ENCODE measurements around the gene SPATA9. TPM values are rescaled to one million over a fixed set of nuclear protein-coding genes. Genes with fewer than 3 reads are reported as not detected.
"Not testable (repeated sequence)": the region's sequence is repeated elsewhere in the genome, so short reads cannot be mapped to it uniquely, and the experiment has no call there.

SPATA9 gene
- total RNA-seq, 1 experiment from 2014 or later: 1.5 TPM

DNA sequence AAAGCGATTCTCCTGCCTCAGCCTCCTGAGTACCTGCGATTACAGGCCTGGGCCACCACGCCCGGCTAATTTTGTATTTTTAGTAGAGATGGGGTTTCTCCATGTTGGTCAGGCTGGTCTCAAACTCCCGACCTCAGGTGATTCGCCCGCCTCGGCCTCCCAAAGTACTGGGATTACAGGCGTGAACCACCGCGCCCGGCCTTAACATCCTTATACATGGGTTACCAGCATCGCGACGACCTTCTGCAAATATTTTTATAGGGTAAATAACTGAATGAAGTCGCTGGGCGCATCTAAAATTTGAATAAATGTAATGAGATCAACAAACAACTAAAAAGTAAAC lies 36.6 kb downstream of the SPATA9 start:
- not testable (repeated sequence) for DNase-seq (ENCODE audit: low read depth)

DNA sequence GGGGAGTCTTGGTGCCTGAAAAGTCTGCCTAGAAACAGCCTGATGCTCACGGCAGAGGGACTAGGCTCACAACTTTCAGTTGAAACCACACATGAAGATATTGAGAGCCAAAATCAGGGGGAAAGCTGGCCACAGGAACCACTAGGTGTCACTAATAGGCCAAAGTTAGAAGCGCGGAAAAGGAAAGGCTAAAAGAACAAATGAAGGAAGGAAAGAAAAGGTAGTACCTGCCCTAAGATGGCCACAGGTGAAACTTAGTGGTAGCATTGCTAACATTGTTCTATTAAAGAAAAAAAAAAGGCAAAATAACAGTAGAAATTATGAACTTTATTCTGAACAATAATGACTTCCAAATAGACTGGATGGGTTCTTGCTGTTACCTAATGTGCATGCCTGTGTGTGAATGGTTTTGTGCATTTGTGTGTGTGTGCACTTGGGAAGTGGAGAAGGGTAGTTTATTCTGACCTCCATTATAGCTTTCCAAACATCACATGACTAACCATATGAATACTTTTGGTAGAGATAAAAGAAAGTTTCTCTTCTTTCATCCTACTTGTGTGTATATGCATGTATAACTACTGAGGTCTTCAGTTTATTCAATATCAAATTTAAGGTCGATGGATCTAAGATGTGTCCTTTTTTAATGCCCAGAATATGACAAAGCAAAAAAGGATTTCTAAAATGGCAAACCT lies 38.3 kb downstream of the SPATA9 start:
- peak; percentile 51 for DNase-seq (ENCODE audit: low read depth)

DNA sequence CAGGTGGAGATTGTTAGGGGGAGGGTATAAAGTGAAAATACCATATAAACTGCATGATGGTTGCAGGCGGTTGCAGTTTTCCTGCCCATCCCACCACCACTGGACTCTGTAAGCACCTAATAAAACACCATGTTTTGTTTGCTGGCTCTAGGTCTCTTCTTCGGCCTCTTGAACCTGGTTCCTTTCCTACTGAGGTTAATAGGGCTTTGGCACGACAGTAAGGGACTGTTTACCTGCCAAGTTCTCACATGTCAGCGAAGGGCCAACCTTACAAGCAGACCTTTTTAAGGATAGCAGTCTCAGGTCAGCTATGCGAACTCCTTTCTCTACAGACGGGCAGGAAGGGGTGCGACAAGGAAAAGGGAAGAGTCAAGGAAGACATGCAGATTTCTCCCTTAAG lies 39.6 kb downstream of the SPATA9 start:
- no peak for DNase-seq (ENCODE audit: low read depth)

DNA sequence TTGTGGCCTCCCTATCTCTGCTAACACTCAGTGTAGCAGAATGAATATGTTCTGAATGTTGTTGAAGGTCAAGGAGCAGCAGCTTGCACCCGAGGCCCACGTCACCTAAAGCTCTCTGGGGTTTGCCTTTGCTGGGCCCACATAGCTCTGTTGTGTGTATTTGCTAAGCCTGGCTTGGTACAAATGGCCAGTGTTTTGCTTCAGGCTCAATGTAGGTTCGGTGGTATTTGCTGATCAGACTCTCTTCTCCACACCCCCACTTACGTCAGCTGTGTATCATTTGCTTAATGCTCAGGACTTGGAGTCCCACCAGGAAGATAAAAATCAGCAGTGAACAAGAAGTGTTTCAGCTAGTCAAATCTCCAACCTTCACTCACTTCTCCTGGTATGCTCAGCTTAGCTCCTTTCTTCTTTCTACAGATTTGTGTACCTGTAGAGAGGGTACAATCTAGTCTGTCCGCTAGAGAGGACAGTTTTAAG lies 41.0 kb downstream of the SPATA9 start:
- peak; percentile 9 for DNase-seq (ENCODE audit: low read depth)

DNA sequence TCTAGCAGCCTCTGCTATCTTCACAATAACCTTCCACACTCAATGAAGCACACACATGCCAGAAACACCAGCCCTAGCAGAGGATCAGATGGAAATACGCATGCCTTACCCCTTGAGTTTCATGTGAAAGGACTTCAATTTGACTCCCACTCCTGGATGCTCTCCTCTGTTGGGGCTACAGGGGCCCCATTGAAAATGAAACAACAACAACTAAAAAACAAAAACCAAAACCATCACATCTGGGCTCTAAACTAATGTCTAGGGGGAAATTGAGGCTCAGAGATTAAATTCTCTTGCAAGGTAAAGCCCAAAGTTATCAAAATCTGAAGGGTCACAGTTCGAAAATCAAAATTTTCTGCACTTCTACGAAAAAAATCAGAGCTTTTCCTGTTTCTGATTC lies 44.2 kb downstream of the SPATA9 start:
- DNase-seq (ENCODE audit: low read depth): no peak

DNA sequence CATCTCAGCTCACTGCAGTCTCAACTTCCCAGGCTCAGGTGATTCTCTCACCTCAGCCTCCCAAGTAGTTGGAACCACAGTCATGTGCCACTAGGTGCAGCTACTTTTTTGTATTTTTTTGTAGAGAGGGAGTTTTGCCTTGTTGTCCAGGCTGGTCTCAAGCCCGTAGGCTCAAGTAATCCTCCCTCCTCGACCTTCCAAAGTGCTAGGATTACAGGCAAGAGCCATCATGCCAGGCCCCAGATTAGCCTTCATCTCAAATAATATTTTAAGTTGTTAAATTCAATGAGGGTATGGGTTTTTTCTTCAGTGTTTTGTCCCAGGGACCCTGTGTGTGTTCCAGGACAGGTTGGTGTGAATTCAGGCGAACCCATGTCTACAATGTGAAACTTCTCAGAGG lies 48.7 kb downstream of the SPATA9 start:
- no peak for DNase-seq (ENCODE audit: low read depth)

DNA sequence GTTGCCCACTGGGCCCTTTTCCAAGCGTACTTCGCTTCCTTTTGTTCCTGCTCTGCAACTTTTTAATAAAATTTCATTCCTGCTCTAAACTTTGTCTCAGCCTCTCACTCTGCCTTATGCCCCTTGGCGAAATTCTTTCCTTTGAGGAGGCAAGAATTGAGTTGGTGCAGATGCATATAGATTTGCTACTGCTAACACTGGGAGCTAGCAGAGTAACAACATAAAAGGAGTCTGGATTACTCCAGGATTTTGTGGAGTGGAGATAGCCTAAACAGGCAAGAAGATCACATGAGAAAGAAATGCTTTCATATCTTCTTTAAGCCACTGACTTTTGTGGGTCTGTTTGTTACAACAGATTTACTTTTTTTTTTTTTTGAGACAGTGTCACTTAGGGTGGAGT lies 49.1 kb downstream of the SPATA9 start:
- no peak for DNase-seq (ENCODE audit: low read depth)

DNA sequence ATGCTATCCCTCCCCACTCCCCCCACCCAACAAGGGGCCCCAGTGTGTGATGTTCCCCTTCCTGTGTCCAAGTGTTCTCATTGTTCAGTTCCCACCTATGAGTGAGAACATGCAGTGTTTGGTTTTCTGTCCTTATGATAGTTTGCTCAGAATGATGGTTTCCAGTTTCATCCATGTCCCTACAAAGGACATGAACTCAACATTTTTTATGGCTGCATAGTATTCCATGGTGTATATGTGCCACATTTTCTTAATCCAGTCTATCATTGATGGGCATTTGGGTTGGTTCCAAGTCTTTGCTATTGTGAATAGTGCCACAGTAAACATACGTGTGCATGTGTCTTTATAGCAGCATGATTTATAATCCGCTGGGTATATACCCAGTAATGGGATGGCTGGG lies 49.8 kb downstream of the SPATA9 start:
- not testable (repeated sequence) for DNase-seq (ENCODE audit: low read depth)

DNA sequence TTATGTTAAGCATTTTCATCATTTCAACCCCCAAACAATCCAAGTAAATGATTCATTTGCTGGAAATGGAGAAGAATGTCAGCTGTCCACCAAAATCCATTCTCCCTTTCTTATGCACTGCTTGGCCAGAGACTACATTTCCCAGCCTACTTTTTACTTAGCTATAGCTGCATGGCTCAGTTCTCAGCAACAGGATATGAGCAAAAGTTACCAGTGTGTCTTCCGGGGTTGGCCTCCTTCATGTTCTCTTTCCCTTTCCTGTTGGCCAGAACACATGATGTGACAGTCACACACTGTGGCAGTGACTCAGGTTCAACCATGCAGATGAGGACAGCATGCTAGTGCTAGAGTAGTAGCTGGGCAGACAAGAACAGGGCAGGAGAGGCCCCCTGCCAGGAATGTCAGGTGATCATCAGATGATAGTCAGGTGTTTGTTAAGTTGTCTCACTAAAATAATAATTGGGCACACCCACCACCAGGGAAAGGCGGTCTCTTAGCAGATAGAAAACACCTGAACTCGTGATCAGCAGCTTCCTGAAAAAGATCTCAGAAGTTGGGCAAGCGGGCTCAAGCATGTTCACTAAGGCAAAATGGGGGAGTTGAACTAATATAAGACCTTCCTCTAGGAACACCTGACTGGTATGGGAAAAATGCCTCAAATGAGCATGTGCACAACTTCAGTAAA lies 50.7 kb downstream of the SPATA9 start:
- peak; percentile 64 for DNase-seq (ENCODE audit: low read depth)

DNA sequence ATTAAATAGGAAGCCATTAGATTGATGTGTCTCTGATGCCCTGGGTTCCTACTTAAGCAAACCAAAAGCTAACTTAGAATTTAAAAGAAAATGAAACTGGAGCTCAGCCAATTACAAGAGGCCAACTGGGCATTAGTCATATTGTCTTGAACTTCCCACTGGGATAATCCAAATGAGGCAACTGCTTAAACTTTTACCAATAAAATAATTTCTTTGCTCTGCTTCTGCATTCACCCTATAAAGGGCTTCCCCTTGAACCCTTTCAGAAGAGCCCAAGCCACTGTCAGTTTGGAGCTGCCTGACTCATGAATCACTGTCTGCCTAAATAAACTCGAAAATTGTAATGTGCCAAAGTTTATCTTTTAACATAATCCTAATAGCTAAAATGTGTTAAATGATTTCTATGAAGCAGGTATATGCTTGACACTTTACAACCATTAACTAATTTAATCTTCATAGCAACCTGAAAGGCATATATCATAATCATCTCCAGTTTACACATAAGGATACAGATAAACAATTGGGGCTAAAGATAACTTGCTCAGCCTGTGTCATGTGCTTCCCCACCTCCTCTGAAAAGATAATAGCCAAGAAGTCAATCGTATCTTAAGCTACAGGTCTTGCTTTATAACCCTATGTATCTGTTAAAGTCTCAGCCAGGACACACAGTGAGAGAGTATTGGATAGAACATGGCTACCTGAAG lies 51.4 kb downstream of the SPATA9 start:
- DNase-seq (ENCODE audit: low read depth): peak; percentile 41

DNA sequence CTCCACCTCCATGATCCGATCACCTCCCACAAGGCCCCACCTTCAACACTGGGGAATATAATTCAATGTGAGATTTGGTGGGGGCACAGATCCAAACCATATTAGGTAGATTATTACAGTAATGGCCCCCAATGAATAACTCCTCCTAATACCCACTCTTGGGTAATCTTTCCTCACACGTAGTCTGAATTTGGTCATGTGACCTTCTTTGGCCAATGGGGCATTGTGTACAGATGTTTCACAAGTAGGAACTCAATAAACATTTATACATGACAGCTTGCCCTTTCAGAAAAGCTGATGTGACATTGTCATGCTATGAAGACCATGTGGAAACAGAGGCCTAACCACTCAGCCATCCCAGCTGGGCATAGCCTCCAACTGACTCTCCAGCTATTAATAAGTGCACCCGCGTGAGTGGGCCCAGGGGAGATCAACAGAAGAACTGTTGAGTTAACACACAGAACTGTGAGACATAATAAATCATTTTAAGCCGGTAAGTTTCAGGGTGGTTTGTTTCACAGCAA lies 52.3 kb downstream of the SPATA9 start:
- DNase-seq (ENCODE audit: low read depth): no peak

DNA sequence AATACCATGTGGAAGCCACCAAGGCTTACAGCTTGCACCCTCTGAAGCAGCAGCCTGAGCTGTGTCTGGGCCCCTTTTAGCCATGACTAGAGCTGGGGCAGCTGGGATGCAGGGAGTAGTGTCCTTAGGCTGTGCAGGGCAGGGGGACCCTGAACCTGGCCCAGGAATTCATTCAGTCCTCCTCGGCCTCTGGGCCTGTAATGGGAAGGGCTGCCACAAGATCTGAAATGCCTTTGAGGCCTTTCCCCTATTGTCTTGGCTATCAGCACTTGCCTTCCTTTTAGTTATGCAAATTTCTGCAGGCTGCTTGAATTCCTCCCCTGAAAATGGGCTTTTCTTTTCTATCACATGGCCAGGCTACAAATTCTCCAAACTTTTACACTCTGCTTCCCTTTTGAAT lies 53.9 kb downstream of the SPATA9 start:
- no peak for DNase-seq (ENCODE audit: low read depth)

DNA sequence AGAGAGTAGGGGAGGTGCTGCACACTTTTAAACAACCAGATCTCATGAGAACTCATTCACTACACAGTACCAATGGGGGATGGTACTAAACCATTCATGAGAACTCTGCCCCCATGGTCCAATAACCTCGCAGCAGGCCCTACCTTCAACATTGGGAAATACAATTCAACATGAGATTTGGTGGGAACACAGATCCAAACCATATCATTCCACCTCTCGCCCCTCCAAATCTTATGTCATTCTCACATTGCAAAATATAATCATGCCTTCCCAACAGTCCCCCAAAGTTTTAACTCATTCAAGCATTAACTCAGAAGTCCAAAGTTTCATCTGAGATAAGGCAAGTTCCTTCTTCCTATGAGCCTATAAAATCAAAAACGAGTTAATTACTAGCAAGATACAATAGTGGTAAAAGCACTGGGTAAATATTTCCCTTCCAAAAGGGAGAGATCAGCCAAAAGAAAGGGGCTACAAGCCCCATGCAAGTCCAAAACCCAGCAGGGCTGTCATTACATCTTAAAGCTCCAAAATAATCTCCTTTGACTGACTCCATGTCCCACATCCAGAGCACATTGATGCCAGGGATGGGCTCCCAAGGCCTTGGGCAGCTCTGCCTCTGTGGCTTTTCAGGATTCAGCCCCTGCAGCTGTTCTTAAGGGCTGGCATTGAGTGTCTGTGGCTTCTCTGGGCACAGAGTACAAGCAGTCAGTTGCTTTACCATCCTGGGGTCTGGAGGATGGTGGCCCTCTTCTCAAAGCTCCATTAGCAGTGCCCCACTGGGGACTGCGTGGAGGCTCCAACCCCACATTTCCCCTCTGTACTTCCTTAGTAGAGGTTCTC lies 54.6 kb downstream of the SPATA9 start:
- no peak for DNase-seq (ENCODE audit: low read depth)

DNA sequence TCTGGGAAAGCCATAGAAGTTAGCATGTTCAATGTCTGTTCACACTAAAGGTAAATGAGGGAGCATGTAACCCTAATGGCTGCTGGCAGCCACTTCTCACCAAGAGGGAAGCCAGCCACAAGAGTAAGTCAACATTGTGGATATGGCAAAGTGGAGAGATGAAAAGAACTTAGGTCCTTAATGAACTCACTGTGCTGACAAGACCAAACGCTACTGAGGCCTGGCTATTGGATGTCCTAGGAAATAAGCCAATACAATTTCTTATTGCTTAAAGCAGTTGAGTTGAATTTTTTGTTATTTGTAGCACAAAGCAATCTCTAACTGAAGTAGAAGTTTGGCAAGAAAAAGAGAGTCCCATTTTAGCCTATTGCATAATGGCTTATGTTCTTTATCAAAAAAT lies 56.1 kb downstream of the SPATA9 start:
- no peak for DNase-seq (ENCODE audit: low read depth)

DNA sequence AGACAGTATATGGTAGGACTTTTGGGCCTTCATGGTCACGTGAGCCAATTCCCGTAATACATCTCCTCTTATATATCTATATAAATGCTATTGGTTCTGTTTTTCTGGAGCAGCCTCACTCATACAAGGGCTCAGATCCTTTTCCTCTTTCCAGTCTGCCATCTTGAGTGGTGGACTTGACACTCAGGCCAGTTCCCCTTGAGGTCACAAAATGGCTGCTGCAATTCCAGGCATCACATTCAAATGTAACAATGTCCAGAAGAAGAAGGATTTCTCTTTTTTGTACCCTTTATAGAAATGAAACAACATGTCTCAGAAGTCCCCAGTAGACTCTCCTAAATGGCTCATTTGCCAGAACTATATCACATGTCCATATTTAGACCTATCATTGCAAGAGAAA lies 58.4 kb downstream of the SPATA9 start:
- DNase-seq (ENCODE audit: low read depth): no peak

DNA sequence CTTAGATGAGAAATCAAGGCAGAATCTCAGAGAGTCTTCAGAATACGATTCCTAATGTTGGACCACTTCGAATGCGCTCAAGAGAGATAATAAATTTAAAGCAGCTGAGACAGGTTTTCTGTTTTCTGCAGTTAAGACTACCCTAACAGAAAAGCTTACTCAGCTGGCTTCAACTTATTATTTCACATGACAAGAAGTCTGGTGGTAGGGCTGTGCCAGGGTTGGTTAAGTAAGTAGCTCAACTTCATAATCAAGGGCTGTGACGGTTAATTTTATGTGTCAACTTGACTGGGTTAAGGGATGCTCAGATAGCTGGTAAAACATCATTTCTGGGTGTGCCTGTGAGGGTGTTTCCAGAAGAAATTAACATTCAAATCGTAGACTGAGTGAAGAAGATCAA lies 59.1 kb downstream of the SPATA9 start:
- no peak for DNase-seq (ENCODE audit: low read depth)

DNA sequence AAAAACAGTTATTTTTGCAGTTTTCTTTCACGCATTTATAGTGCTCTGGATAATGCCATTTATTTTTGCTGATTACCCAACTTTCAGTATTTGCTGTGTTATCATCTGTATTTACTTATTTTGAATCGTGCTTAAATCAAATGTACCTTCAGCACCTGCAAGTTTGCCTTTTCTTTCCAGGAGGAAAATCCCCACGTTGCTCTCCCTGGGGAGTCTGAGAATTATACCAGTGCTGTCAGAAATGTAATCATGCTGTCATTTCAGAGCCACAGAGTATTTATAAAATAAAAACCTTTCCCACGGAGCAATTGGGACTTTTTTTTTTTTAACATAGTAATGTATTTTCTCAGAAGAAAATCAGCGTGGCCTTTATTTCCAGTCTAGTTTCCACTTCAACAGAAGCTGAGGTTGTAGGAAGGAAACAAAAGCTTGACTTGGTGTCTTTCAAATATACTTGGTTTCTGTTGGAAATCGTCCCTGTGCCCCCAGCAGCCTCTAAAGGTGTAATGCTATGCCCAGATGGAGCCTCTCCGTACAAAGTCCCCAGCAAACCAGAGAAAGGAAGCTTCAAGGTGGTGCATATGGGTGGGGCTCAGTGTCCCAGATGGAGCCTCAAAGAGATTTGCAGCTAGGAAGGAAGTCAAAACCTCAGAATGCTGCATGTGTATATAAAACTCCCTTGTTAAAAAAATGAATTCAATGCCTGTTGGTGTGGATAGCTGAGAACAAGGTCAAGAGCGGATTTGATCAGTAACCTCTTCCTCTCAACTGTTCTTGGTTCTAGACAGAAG lies 60.8 kb downstream of the SPATA9 start:
- DNase-seq (ENCODE audit: low read depth): no peak

DNA sequence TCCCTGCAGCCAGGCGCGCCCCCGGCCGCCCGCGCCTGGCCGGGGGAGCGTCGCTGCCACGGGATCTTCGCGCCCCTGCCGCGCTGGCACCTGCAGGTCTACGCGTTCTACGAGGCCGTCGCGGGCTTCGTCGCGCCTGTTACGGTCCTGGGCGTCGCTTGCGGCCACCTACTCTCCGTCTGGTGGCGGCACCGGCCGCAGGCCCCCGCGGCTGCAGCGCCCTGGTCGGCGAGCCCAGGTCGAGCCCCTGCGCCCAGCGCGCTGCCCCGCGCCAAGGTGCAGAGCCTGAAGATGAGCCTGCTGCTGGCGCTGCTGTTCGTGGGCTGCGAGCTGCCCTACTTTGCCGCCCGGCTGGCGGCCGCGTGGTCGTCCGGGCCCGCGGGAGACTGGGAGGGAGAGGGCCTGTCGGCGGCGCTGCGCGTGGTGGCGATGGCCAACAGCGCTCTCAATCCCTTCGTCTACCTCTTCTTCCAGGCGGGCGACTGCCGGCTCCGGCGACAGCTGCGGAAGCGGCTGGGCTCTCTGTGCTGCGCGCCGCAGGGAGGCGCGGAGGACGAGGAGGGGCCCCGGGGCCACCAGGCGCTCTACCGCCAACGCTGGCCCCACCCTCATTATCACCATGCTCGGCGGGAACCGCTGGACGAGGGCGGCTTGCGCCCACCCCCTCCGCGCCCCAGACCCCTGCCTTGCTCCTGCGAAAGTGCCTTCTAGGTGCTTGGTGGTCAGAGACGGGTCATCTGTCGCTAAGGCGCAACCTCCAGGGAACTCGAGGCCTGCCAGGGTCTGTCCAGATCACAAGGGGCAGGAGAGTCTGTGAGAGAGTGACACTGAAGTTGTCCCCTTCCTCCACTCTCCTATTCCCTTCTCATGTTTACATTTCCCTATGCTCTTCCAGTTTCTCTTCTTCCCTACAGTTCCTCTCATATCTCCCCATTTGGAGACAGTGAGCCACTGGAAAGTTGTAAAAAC lies 61.6 kb downstream of the SPATA9 start:
- peak; percentile 37 for DNase-seq (ENCODE audit: low read depth)

DNA sequence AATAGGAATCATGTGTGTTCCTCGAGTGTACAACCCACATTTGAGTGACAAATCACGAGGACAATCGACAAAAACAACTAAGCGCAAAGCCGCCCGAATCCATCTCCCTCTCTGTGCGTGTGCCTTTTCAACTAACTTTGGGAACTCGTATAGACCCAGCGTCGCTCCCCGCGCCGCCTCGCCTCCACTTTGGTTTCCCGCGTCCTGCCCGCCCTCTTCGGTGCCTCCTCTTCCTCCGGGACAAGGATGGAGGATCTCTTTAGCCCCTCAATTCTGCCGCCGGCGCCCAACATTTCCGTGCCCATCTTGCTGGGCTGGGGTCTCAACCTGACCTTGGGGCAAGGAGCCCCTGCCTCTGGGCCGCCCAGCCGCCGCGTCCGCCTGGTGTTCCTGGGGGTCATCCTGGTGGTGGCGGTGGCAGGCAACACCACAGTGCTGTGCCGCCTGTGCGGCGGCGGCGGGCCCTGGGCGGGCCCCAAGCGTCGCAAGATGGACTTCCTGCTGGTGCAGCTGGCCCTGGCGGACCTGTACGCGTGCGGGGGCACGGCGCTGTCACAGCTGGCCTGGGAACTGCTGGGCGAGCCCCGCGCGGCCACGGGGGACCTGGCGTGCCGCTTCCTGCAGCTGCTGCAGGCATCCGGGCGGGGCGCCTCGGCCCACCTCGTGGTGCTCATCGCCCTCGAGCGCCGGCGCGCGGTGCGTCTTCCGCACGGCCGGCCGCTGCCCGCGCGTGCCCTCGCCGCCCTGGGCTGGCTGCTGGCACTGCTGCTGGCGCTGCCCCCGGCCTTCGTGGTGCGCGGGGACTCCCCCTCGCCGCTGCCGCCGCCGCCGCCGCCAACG lies 62.5 kb downstream of the SPATA9 start, which contains the start of gene GPR150:
TSS of gene GPR150 (plus strand) at position 58 of the 840 bp plus-strand sequence. CDS start at position 247, 189 bp downstream.
- peak; percentile 76 for DNase-seq (ENCODE audit: low read depth)

Data from Daoy (cell line).